Stimulated activated CD8-positive, alpha-beta memory T cell treated with anti-CD3 and anti-CD28 coated beads, Interleukin-4, amount 100 ng/mL, for 1 hour (primary cell): ENCODE data around the gene KCNJ3.

Source experiments
- DNase-seq, 2 donors: peaks; one replicate each; pipeline ENCODE4 v3.0.0-alpha.2; 2020; ENCODE audit warnings: low read depth in 2 of 2, low spot score in 1 of 2

KCNJ3 gene

GRCh38 chr2:154706660-154707059, 8.2 kb downstream of the KCNJ3 start:
- DNase-seq = no peak

DNA sequence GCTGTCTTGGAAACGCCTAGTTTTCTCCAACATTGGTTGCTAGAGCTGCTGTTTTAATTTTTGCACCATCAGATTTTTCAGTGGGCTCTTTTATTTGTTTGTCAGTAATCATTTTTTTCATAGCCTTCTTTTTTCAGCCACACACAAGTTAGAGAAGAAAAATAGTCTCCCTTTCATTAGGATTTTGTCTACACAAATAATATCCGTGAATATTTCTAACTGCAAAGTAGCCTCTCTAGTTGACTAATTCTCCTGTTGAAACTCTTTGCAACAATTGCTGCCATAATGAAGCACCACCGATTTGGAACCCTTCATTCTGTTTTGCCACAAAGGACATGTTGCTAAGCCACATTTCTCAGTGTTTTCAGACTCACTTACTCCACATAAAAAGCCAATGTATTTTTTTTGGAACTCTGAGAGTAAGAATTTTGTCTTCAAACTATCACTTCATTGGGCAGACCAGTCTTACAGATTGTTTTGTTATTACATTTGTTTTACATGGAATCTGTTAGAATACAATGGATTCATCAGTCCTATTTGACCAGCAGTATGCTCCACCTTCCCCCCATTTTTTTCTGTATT, 9.6 kb downstream of the KCNJ3 start:
- DNase-seq = no peak

DNA sequence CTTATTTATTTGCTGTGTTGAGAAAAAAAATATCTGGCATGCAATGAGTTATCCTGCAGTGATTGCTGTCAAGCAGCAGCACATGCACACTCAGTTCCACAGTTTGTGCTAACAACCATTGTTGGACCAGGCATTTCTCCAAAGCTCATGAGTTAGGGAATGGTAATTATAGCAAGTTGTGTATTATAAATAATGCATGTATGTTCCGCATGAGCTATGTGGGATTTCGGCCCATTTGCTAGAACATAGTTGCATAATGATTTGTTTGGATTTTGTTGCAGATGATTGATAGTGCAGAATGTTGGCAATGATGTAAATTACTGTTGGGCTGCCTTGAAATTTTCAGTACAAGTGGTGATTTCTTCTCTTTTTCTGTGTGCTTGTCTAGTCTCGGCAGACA, 10.7 kb downstream of the KCNJ3 start:
- DNase-seq = no peak

DNA sequence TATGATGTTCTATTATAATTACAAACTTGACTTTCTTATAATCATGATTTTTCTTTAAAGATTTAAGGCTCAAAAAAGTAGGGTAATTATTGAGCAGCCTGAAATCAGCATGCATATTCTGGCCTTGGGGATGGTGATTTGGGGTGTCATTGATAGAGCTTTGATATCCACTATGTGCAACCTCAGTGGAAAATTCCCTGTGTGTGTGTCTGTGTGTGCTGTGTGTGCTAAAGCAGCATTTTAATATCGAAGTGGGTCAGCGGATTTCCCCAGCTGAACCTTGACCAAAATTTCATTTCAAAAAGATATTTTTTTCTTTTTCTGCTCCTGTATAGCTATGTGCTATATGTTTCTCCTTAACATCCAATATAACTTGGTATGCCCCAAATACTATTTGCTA, 11.6 kb downstream of the KCNJ3 start:
- DNase-seq = no peak

GRCh38 chr2:154710685-154711084, 12.2 kb downstream of the KCNJ3 start:
- DNase-seq = no peak

DNA sequence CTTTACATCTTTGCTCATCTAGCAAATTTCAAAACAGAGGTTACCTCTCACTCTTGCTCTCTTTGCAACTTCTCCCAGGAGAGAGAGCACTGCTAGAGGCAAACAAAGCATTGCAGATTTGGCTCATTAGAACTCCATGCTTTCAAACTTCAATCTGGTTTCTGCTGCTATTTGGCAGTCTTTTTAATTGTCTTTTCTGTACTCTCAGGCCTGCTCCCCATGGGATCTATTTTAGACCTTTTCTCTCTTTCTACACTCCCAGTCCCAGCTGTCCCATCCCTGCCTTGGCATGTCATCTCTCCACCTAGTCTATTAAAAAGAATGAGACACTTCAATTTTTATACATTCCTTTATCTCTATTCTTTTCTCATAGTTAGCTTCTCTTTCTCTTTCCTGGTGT, 15.2 kb downstream of the KCNJ3 start:
- DNase-seq = no peak

- DNase-seq = no peak
These were observed 22.2 kb downstream of the KCNJ3 start for GRCh38 chr2:154720651-154721050.

- DNase-seq = no peak
These were observed 25.8 kb downstream of the KCNJ3 start for GRCh38 chr2:154724194-154724797.

DNA sequence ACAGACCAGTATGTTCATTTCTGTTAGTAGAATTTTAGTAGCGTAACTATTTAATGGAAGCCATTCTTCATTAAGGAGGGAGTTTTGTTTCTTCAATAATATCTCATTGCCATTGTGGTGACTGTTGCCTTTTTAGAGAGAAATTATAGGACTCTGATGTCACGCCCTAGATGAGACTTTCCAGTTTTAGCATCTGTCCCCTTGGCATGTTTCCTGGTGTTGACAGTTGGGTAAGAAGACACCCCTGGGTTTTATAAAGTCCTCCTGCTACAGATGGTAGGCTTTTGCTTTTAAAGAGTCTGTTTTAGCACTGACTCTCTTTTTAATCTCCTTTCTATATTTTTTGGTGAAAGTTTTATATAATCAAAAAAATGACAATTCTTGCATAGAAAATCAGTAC, 41.9 kb downstream of the KCNJ3 start:
- DNase-seq = no peak

DNA sequence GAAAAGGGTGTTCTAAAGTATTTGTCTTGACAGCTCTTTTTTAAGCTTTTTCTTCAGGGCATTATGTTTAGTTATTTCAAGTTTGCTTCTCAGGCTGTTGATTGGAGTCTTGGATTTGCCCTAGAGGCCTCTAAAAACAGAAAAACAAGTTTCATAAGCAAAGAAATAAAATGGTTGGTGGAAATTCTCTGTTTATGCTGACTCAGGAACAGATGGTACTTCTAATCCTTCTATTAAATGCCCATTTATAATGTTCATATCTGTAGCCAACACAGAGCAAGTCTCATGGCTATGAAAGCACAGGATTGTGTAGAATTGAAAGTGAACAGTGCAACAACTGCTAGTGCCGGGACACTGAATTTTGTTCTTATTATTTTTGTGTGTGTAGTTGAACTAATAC, 60.4 kb downstream of the KCNJ3 start:
- DNase-seq = no peak

- DNase-seq = no peak
These were observed 64.1 kb downstream of the KCNJ3 start for GRCh38 chr2:154762638-154763037.

DNA sequence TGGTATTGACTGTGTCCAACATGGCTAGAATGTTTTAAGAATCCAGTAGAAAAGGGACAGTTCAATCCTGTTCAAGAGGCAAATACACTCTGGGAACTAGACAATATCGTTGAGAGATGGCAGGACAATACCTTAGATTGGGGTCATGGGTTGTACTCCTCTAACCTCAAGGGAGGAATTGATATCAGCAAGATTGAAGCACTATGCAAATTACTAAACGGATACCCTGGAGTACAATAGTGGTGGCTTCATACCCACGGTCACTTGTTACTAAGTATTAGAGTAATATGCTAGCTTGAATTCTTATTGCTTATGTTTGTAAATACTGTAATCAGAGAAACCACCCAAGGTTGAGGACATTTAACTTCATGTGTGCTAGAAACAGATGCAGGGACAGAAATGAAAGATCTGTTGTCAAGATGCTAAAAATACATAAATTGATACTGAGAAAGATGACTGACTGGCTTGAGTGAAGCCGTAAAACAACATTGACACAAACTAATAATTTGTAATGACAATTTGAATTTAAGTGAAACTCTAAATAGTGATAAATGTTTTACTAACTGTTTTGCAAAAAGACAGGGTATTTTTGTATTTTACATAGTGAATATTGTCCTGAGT, 73.3 kb downstream of the KCNJ3 start:
- no peak for DNase-seq

GRCh38 chr2:154776825-154777224, 78.3 kb downstream of the KCNJ3 start:
- DNase-seq = no peak

- no peak for DNase-seq
These were observed 95.9 kb downstream of the KCNJ3 start for GRCh38 chr2:154794406-154794805.

DNA sequence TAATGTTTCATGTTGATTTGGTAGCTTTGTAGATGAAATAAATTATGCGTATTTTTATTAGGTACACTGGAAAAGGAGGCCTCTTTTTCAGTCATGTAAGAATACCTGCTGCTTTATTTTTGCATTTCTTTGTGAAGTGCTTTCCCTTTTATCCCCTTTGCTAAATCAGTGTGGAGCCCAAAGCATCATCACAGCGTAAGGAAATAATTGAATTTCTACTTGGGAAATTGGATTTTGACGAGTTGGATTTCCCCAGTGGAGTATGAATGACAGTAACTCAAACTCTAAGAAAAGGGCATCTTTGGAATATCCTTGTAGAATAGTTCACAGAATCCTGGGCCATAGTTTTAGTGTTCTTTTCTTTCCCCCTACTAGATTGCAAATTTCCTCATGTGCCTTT, 97.2 kb downstream of the KCNJ3 start:
- no peak for DNase-seq

- DNase-seq = no peak
These were observed 106.0 kb downstream of the KCNJ3 start for GRCh38 chr2:154804451-154804850.

DNA sequence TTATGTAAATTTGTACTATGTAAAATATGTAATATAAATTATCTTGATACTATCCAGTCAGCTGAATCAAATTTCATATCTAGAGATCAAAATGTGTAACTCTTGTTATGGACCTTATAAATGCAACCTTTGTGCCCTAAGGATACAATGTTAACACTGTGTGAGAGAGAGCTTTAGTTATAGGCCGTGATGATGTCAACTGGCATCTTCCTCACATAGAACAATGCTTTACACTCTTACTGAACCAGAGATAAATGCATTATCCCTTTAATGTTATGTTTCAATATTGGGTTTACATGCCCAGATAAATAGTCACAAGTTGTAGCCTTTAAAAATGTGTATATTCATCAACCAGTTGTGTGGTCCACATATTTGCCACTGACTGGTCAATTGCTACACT, 115.1 kb downstream of the KCNJ3 start:
- no peak for DNase-seq

DNA sequence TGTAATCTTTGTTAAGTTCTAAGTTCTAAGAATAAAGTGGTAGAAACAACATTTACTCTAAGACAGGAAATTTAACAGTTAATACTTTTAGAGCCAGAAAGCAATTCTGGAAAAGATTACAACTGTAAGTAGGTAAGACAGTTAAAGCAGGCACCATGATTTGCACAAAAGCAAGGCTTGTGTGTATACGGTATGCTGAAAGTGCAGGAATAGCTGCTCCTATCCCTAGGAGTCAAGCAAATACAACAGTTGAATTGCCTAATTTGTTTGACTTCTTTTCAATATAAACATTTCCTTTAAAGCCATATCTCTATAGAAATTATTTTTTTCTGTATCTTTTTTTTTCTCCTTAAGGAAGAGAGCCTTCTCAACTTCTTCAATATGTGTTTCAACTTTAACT, 116.4 kb downstream of the KCNJ3 start:
- no peak for DNase-seq

DNA sequence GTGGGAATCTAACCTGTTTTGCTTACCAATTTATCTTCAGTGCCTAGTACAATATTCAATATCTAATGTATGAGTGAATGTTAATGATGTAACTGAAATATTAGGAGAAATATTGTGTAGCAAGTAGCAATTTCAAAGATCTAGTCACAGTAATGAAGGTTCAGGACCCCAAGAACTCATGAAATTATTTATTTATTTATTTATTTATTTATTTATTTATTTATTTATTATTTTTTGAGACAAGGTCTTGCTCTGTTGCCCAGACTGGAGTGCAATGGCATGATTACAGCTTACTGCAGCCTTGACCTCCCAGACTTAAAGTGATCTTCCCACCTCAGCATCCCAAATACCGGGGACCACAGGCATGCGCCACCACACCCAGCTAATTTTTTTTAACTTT, 126.9 kb downstream of the KCNJ3 start:
- DNase-seq = no peak

GRCh38 chr2:154826827-154827226, 128.3 kb downstream of the KCNJ3 start:
- no peak for DNase-seq

- no peak for DNase-seq
These were observed 128.8 kb downstream of the KCNJ3 start for GRCh38 chr2:154827286-154827685.

DNA sequence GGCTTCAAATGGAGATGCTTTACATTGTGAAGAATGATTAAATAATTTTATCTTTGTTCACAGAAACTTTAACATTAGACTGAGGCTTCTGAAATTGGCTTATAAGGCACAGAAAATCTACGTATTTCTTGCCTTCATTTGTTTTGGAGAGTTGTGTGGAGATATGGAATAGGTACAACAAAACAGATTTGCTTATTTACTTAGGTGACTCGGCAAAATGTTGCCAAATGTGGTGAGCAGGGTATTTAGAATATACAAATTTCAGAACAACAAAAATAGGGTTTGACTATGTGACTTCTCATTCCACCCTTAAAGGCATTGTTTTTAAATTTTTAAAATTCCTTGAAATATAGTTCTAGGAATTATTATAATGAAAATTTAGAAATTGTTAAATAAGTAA, 134.2 kb downstream of the KCNJ3 start:
- no peak for DNase-seq

GRCh38 chr2:154836632-154837031, 138.1 kb downstream of the KCNJ3 start:
- no peak for DNase-seq
